SHP77 treated with DMSO at 0.1 percent for 48 hours (cell line): ENCODE results near the gene C20orf204.
A peak's percentile ranks its signal among the peaks of the same experiment; 100 is the strongest.
"Not testable (repeated sequence)": the region's sequence is repeated elsewhere in the genome, so short reads cannot be mapped to it uniquely, and the experiment has no call there.

Source experiments
- DNase-seq: peaks from one replicate; lab custom pipeline; 2025; lab: John Stamatoyannopoulos, UW

C20orf204 gene

DNA sequence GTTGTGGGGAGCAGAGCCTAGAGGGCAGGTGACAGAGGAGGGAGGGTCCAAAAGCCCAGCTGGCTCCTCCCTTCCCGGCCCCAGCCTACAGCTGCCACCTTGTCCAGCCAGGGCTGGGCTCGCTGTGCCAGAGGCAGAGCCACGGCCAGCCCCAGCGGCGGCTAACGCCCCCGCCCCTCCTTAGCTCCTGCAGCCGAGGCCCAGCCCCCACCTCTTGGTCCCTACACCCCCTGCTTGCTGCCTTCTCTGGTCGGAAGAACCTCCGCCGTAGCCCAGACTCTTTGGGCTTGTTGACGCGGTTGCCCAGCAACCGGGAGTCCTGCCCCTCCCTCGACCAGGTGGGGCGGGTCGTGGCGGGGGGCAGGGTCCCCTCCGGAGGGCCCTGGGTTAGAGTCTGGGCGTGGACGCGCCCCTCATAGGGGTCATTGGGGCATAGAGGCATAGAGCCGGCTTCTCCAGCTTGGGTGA, 48.7 kb downstream of the C20orf204 start:
- DNase-seq, result peak; percentile 33

DNA sequence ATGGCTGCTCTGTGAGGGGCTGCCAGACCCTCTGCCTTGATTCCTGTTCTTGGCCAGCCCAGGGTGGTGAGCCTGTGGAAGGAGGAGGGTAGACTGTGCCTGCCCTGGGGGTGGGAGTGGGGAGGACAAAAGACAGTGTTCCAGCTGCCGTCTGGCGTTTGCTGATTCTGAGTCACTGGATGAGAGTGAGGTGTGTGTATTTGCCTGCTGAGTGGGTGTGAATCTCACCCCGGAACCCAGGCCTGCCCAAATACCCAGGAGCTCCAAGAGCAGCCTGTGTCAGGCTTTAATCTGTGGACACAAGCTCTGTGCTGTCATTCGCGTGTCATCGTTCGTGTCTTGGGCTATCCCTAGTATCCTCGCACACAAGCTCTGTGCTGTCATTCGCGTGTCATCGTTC, 50.8 kb downstream of the C20orf204 start:
- no peak for DNase-seq

DNA sequence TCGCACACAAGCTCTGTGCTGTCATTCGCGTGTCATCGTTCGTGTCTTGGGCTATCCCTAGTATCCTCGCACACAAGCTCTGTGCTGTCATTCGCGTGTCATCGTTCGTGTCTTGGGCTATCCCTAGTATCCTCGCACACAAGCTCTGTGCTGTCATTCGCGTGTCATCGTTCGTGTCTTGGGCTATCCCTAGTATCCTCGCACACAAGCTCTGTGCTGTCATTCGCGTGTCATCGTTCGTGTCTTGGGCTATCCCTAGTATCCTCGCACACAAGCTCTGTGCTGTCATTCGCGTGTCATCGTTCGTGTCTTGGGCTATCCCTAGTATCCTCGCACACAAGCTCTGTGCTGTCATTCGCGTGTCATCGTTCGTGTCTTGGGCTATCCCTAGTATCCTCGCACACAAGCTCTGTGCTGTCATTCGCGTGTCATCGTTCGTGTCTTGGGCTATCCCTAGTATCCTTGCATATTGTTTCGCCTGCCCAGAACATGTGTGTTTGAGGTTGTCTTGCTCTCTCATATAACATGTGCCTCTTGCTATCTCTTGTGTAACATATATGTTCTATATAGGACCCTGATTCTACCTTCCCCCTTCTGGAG, 51.3 kb downstream of the C20orf204 start:
- DNase-seq, result not testable (repeated sequence)

DNA sequence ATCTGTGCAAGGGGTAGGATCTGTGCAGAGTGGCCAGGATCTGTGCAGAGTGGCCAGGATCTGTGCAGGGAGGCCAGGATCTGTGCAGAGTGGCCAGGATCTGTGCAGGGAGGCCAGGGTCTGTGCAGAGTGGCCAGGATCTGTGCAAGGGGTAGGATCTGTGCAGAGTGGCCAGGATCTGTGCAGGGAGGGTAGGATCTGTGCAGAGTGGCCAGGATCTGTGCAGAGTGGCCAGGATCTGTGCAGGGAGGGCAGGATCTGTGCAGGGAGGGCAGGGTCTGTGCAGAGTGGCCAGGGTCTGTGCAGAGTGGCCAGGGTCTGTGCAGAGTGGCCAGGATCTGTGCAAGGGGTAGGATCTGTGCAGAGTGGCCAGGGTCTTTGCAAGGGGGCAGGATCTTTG, 52.6 kb downstream of the C20orf204 start:
- not testable (repeated sequence) for DNase-seq
